Effector CD4-positive, alpha-beta T cell (primary cell): ENCODE data around the gene RTN4R.

Source experiments
- DNase-seq: peaks from one replicate; pipeline ENCODE4 v3.0.0-alpha.2; 2020

Gene RTN4R

GRCh38 chr22:20228055-20228938 is 39.8 kb downstream of the RTN4R start:
- DNase-seq, result no peak

- no peak for DNase-seq
These were observed 40.8 kb downstream of the RTN4R start for GRCh38 chr22:20227363-20227762.

GRCh38 chr22:20226760-20227350 is 41.3 kb downstream of the RTN4R start:
- no peak for DNase-seq

- DNase-seq, result no peak
These were observed 41.9 kb downstream of the RTN4R start for GRCh38 chr22:20226077-20226716.

- no peak for DNase-seq
These were observed 42.5 kb downstream of the RTN4R start for GRCh38 chr22:20225693-20225966.

- DNase-seq, result no peak
These were observed 43.0 kb downstream of the RTN4R start for GRCh38 chr22:20224917-20225692.

GRCh38 chr22:20224256-20224626 is 43.9 kb downstream of the RTN4R start:
- DNase-seq, result no peak

- DNase-seq, result no peak
These were observed 44.5 kb downstream of the RTN4R start for GRCh38 chr22:20223421-20224255.

GRCh38 chr22:20222764-20223420 is 45.2 kb downstream of the RTN4R start:
- DNase-seq, result no peak

GRCh38 chr22:20221421-20222340 is 46.4 kb downstream of the RTN4R start:
- no peak for DNase-seq

GRCh38 chr22:20220629-20221026 is 47.5 kb downstream of the RTN4R start:
- DNase-seq, result no peak

- DNase-seq, result no peak
These were observed 48.2 kb downstream of the RTN4R start for GRCh38 chr22:20219667-20220628.

- DNase-seq, result no peak
These were observed 49.1 kb downstream of the RTN4R start for GRCh38 chr22:20218987-20219386.

- DNase-seq, result no peak
These were observed 49.7 kb downstream of the RTN4R start for GRCh38 chr22:20218326-20218872.

- no peak for DNase-seq
These were observed 50.6 kb downstream of the RTN4R start for GRCh38 chr22:20217563-20217962.

- DNase-seq, result no peak
These were observed 51.1 kb downstream of the RTN4R start for GRCh38 chr22:20216863-20217499.

- no peak for DNase-seq
These were observed 52.4 kb downstream of the RTN4R start for GRCh38 chr22:20215742-20216141.

- DNase-seq, result no peak
These were observed 53.3 kb downstream of the RTN4R start for GRCh38 chr22:20214853-20215252.
